NCI-H1092 treated with DMSO at 0.1 percent for 48 hours (cell line): ENCODE data around the gene NDUFA13.

Source experiments
- DNase-seq: peaks from one replicate; lab custom pipeline; 2025; lab: John Stamatoyannopoulos, UW

Gene NDUFA13

GRCh38 chr19:19489804-19490204 is 26.2 kb upstream of the NDUFA13 start:
- no peak for DNase-seq

DNA sequence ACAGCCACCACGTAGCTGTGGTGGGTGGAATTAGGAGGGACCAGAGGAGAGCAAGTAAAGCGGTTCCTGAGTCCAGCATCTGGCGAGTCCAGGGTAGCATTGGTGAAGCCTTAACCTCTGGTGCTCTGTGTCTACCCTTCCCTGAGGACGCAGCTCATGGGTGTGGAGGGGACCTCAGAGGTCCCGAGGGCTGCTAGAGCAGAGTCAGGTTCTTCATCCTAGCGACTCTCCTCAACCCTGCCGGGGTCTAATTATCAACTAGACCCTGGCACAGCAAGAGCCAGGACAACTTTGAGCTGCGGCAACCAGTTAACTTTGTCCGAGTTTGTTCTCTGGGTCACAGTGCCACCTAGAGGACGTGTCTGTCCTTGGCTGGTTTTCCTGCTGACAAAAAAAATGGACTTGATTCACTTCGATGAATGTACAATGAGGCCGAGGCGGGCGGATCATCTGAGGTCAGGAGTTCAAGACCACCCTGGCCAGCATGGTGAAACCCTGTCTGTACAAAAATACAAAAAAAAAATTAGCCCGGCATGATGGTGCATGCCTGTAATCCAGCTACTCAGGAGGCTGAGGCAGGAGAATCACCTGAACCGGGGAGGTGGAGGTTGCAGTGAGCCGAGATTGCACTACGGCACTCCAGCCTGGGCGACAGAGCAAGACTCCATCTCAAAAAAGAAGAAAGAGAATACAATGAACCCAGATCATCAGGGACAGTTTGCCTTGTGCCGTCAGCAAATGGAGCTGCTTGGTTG is 25.6 kb upstream of the NDUFA13 start:
- peak; percentile 41 for DNase-seq

DNA sequence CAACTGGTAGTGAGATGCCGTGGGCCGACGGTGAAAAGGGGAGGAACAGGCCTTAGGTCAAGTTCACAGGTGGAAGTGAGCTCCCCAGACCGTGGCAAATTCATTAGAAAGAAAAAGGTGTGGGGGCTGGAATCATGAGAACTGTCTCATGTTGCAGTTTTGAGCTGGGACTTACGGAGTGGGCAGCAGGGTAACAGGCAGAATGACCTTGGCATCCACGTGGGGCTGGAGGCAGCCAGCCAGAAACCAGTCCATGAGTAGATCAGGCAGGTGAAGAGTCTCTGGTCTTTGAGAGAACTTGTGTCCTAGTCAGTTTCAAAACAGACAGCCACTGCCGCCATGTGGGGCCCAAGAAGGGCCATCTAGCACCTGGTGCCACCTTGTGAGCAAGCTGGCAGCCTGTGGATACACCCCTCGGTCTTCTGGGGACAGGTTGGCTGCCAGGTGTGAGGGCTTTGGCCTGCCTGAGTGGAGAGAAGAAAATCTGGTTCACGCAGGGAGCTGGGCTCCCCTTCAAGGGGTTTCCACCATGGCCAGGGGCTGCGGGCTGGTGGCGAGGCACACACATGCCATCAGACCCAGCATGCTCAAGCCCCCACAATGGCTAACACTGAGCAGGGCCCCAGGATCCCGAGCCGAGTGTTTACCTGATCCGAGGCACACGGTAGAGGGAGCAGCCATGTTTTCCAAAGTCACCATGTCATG is 24.6 kb upstream of the NDUFA13 start:
- DNase-seq: no peak

DNA sequence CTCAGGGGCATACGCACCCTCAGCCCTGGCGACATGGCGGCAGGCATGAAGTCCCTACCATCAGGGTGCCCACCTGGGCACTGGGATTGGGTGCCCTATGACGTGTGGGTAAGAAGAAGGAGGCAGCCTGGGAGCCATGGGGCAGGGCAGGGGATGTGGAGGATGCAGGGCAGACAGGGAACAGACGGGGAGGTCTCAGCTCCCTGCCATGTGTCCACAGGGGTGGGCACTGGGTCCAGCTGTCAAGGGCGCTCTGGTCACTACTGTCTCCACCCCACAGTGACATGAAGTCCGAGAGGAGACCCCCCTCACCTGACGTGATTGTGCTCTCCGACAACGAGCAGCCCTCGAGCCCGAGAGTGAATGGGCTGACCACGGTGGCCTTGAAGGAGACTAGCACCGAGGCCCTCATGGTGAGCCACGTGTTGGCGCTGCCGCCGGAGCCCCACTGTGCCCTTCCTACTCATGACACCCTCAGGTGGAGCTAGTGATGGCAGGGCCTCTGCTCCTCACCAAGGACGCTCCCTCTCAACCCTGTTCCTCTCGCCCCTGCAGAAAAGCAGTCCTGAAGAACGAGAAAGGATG is 23.9 kb upstream of the NDUFA13 start:
- no peak for DNase-seq

GRCh38 chr19:19493841-19494546 is 22.0 kb upstream of the NDUFA13 start:
- no peak for DNase-seq

DNA sequence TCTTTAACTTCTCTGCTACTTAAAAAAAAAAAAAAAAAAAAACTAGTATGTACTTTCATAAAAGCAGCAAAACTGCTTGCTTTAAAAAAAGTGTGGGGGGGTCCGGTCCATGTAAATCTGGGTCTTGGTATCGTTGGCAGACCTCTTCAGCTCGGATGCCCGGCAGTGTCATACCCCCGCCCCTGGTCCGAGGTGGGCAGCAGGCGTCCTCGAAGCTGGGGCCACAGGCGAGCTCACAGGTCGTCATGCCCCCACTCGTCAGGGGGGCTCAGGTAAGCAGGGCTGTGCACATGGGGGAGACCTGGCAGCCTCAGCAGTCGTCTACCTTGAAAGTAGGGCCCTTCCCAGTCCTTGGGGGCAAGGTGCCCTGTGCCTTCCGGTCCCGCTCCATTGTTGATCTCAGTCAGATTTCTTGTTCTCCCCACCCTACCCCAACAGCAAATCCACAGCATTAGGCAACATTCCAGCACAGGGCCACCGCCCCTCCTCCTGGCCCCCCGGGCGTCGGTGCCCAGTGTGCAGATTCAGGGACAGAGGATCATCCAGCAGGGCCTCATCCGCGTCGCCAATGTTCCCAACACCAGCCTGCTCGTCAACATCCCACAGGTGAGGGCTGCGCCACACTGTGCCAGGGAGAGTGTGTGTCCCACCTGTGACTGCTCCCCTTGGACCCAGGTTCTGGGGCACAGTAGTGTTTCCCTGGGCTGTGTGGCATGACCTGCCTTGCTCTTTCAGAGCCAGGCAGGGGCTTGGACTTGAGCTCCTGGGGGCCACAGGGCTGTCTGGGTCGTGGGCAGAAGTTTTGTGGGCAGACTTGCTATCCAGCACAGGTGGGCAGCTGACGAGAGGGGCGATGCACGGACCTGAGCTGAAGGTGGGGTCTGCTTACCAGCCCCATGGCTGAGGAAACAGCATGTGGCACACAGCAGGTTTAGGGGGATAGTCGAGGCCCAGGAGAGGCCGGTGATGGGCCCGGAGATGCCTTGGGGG is 20.1 kb upstream of the NDUFA13 start:
- no peak for DNase-seq

DNA sequence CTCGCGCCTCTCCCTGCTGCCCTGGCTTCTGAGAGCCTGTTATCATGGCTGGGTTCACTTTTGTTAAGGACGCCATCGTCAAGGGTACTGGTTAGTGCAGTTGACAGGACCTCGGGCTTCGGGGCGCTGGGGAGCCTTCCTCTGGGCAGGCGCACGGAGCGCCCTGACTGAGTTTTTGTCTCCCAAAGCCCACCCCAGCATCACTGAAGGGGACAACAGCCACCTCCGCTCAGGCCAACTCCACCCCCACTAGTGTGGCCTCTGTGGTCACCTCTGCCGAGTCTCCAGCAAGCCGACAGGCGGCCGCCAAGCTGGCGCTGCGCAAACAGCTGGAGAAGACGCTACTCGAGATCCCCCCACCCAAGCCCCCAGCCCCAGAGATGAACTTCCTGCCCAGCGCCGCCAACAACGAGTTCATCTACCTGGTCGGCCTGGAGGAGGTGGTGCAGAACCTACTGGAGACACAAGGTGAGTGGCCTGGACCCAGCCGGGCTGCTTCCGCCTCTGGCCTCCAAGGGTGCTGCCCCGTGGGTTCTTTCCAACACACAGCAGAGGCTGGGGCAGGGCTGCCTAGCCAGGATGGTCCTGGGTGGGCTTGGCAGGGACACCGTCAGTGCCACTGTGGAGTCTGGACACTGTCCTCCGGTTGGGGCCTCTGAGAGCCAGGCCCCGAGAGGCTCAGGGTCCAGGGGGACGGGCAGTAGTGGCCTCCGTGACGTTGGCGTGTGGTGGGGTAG is 17.6 kb upstream of the NDUFA13 start:
- no peak for DNase-seq

GRCh38 chr19:19499272-19499995 is 16.6 kb upstream of the NDUFA13 start:
- DNase-seq: no peak

GRCh38 chr19:19500975-19501644 is 14.9 kb upstream of the NDUFA13 start:
- no peak for DNase-seq

DNA sequence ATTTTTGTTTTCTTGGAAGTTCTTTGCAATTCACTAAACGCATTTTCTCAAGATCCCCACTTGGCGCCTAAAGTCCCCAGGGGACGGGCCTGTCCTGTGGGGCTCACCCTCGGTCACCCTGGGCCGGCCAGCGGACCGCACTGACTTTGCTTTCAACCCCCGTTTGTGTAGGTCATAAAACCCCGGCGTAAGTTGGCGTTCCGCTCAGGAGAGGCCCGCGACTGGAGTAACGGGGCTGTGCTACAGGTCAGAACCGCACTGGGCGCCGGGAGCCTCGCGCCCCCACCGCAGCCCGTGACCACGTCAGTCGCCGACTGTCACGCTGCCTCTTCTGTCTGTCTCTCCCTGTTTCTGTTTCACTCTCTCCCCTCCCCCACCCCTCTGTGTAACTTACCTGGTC is 14.2 kb upstream of the NDUFA13 start:
- DNase-seq: no peak

GRCh38 chr19:19502281-19502680 is 13.7 kb upstream of the NDUFA13 start:
- DNase-seq: no peak

DNA sequence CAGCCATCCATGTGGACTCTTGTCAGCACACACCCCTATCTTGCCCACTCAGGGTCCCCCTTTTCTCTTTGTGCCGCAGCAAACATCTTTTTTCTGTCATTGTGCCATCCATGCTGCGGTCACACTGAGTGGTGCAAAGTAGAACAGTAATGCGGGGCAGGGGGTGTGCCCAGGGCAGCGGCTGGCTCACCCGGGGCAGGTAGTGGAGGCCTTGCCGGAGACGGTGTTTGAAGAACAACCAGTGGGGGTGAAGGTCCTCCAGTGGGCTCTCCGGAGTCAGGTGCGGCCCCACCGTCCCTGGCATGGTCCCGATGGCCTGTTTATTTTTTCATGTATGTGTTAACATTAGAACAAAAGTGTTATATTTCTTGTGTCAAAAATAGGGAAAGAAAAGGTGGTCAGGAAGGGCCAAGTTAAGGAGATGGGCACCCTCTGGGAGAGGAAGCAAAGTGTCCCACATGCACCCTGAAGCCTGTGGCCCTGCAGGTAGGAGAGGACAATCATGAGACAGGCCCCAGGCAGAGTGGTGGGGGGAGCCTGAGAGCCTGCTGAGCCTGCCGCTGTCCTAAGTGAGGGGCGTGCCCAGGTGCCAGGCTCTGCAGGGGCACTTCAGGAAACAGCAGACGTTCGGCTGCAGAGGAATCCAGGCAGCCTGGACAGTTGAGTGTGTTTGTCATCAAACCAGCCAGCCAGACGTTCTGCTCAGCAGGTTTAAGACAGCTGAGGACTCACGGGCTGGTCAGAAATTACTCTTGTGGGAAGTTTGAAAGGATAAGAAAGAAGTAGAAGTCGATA is 13.0 kb upstream of the NDUFA13 start:
- no peak for DNase-seq

DNA sequence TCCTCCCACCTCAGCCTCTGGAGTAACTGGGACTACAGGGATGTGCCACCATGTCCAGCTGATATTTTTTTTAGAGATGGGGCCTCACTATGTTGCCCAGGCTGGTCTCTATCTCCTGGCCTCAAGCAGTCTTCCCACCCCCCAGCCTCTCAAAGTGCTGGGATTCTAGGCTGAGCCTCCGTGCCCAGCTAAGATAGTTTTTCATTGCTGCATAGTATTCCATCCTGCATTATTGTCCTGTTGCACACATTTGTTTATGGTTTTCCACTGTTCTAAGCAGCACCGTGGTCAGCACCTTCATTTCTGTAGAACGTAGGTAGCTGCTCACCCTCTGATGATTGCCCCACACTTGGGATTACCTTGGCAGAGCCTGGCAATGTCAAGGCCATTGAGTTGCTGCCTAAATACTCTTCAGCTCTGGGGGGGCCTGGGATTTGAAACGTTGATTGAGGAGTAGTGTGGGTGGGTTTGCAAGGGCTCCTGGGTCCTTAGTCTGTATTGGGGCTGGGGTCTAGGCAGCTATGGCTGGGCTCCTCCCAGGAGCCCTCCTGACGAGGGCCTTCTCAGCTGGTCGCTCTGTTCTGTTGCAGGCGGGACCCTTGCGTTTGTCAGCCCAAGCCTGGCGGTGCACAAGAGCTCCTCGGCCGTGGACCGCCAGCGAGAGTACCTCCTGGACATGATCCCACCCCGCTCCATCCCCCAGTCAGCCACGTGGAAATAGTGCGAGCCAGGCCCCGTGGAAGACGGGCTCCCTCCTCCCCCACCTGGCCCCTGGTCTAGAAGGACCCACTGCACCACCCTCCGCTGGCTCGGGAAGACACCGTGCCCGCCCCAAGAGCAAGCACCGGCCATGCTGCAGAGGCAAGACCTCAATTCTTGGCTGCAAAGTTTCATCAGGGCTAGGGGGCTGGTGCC is 11.0 kb upstream of the NDUFA13 start:
- DNase-seq: no peak

DNA sequence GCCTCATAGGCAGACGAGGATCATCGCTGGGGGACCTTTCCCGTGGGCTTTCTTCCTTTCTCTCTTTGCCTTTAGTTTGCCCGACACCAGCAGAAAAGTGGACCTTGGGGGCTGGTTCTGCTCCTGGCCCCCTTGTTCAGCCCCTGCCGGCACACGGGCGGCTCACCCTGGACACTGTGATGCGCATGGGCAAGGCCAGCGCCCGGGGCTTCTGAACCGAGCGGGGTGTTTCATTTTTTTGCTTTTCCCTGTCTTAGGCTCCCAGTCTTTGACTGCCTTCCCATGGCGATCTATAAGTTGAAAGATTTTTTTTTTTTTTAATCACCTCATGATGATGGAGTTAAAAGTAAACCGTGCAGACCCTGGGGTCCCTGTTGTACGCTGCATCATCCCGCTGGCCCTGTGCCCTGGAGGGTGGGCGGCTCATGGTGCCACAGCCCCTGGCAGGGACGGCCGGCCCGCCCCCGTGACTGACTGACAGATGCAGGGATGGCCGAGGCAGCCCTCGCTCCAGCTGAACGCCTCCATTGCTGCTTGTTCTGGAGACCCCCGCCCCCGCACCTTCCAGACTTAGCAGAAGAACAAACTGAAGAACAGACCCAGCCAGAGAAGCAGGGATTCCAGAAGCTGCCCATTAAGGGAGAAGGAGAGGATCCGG is 10.2 kb upstream of the NDUFA13 start:
- no peak for DNase-seq

DNA sequence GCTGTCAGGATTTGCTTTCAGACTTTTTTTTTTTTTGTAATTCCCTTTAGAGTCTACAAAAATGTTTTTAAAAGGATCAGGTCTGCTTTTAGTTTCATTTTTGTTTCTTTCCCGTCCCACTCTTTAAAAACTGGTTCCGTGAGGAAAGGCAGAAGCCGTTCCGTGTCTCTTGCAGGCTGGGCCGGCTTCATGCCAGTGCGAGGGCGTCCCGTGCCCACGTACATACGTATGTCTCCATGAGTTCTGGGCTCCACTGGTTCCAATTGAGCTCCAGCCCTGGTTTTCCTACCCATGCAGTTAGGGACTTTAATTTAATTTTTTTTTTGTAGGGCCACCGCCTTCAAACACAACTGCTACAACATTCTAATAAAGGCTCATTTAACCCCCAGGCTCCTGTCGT is 9.4 kb upstream of the NDUFA13 start:
- no peak for DNase-seq

- no peak for DNase-seq
Observed at GRCh38 chr19:19507354-19507753, 8.7 kb upstream of the NDUFA13 start.

DNA sequence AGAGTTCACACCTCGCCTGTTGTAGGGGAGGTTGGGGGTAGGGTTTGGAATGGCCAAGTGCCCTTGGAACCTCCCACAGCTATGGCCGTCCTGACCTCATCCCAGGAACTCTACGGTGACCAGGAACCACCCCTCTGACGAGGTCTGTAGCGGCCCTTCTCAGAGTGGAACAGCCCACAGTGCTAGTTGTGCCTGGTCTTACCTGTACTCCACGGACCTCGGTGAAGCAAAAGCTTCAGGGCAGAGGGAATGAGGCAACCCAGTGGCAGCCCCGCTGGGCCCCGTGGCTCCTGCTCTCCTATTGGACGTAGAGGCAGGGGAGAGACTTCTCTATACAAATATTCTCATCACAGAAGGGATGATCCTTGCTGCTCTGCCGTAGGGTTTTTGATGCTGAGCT is 7.8 kb upstream of the NDUFA13 start:
- no peak for DNase-seq
